GM21528 (cell line): ENCODE results near the gene RPS6KB2.

Experiments used
- ATAC-seq: cut with Tn5 transposase; IDR thresholded peaks from one replicate; pipeline ENCODE4 v1.9.1; 2021; ENCODE audit warnings: mild to moderate bottlenecking, moderate library complexity; ENCODE audit not compliant: unreplicated experiment, low FRiP score

Gene RPS6KB2

GRCh38 chr11:67440229-67441097, 12.2 kb downstream of the RPS6KB2 start:
- no peak for ATAC-seq

GRCh38 chr11:67441098-67441563, 12.8 kb downstream of the RPS6KB2 start:
- ATAC-seq, result no peak

DNA sequence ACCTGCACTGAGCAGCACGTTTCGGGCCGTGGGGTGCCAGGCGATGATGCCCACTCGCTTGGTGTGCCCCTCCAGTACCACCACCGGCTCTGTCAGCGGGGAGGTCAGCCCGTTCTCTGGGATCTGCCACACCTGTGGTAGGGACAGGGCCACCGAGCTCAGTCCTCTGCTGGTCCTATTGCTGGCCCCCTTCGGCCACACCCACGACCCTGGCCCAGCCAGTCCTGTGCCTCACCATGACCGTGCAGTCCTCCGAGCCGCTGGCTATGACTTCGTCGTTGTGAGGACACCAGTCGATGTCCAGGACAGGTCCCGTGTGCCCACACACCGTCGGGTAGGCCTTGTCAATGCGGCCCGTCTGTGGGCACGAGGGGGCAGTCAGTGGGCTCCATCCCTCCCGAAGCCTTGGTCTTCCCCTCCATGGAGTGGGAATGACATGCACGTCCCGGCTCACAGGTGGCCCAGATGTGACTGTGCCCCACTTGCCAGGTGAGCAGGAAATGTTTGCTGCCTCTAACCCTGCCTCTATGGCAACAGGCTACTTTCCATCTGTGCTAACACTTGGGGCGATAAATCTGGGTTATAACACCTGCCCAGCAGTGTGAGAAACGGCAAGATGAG, 13.5 kb downstream of the RPS6KB2 start:
- ATAC-seq, result no peak

- ATAC-seq, result no peak
Observed at GRCh38 chr11:67442504-67443404, 14.5 kb downstream of the RPS6KB2 start.

DNA sequence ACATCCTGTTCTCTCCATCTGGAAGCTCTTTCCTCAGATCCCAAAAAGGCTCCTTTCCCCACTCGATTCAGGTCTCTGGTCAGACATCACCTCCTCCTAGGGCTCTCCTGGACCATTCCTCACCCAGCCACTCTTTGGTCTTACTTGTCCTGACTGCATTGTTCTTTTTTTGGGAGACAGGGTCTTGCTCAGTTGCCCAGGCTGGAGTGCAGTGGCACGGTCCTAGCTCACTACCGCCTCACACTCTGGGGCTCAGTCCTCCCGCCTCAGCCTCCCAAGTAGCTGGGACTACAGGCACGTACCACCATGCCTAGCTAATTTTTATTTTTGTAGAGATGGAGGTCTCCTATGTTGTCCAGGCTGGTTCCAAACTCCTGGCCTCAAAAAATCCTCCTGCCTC, 17.2 kb downstream of the RPS6KB2 start:
- no peak for ATAC-seq

- no peak for ATAC-seq
Observed at GRCh38 chr11:67448220-67448609, 19.9 kb downstream of the RPS6KB2 start.

GRCh38 chr11:67449116-67449844, 21.0 kb downstream of the RPS6KB2 start:
- no peak for ATAC-seq

- ATAC-seq, result no peak
Observed at GRCh38 chr11:67450796-67451657, 22.7 kb downstream of the RPS6KB2 start.

DNA sequence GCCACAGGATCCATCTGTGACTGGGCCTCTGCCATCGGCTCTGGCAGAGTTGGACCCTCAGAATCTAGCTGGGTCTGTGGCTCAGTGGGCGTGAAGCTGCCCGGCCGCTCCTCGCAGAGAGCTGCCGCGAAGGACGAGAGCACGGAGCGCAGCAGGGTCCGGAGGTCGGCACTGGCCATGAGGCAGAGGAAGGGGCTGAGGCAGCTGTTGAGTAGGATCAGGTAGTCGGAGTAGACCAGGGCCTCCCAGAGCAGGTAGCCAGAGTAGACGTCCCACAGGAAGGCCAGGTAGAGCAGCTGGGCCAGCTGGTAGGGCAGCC, 23.3 kb downstream of the RPS6KB2 start:
- ATAC-seq, result no peak

- ATAC-seq, result no peak
Observed at GRCh38 chr11:67452141-67452952, 24.1 kb downstream of the RPS6KB2 start, which contains the start of gene GPR152. Gene GPR152, minus strand, starts transcription at chr11:67452729. Its CDS starts 5 bp downstream, at chr11:67452724.

- ATAC-seq, result no peak
Observed at GRCh38 chr11:67453816-67454732, 25.8 kb downstream of the RPS6KB2 start.

GRCh38 chr11:67455054-67455453, 26.8 kb downstream of the RPS6KB2 start, which contains the start of gene CABP4:
Gene CABP4, plus strand, starts transcription at chr11:67455354. Its CDS starts 70 bp downstream, at chr11:67455424.
- no peak for ATAC-seq

DNA sequence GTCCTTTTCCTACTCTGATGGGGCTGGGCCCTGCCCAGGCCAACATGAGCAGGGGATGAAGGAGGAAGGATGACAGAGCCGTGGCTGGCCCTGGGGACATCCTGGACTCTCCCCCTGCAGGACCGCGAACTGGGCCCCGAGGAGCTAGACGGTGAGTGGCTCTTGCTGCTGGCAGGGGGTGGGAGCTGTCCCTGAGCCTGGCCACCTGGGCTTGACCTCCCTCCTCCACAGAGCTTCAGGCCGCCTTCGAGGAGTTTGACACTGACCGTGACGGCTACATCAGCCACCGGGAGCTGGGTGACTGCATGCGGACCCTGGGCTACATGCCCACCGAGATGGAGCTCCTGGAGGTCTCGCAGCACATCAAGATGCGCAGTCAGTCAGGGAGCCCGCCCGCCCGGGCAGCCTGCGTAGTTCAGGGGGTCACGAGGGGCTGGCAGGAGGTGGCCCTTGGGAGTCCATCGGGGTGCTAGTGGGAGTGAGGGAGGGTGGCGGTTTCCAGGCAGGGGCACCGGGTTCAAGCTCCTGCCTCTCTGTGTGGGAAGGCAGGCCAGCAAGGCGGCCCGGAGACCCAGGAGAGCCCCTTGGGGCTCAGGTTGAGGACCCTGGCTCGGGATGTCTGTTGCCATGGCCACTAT, 27.9 kb downstream of the RPS6KB2 start:
- no peak for ATAC-seq

- ATAC-seq, result no peak
Observed at GRCh38 chr11:67457453-67457852, 29.2 kb downstream of the RPS6KB2 start.

DNA sequence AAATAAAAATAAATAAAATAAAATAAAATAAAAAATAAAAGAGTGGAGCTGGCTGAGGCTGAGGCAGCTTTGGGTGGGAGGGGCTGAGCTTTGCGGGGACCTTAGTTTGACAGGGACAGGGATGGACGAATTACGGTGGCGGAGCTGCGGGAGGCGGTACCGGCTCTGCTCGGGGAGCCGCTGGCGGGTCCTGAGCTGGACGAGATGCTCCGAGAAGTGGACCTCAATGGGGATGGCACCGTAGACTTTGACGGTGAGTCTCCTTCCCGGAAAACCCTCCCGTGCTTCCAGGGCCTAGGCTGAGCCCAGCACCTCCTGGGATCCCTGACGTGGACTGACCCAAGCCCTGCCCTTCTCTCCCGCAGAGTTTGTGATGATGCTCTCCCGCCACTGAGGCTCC, 30.0 kb downstream of the RPS6KB2 start:
- no peak for ATAC-seq

GRCh38 chr11:67463186-67463585, 34.9 kb downstream of the RPS6KB2 start:
- no peak for ATAC-seq
